Inflammatory macrophage treated with lipopolysaccharide for 1 hour (primary cell): ENCODE measurements around the gene MAIP1.

Experiments used
- DNase-seq, 2 donors: peaks; one replicate each; pipeline ENCODE4 v3.0.0-alpha.2; 2020 to 2022

MAIP1 gene

GRCh38 chr2:199951023-199951422 lies 4.4 kb upstream of the MAIP1 start:
- DNase-seq: no peak

GRCh38 chr2:199955007-199955338 lies 409 bp upstream of the MAIP1 start:
- DNase-seq: peak; percentile 48 to 51

- DNase-seq: peak in 1 of 2 donors; percentile 8
Observed at GRCh38 chr2:199956062-199956380, 639 bp downstream of the MAIP1 start.

- no peak for DNase-seq
Observed at GRCh38 chr2:199958014-199958413, 2.6 kb downstream of the MAIP1 start.

GRCh38 chr2:199962203-199962602 lies 6.8 kb downstream of the MAIP1 start:
- DNase-seq: no peak

GRCh38 chr2:199966405-199966804 lies 11.0 kb downstream of the MAIP1 start:
- no peak for DNase-seq

GRCh38 chr2:199966976-199967375 lies 11.6 kb downstream of the MAIP1 start:
- no peak for DNase-seq

- no peak for DNase-seq
Observed at GRCh38 chr2:199968126-199968525, 12.7 kb downstream of the MAIP1 start.

GRCh38 chr2:199972088-199972626 lies 16.8 kb downstream of the MAIP1 start:
- no peak for DNase-seq

GRCh38 chr2:199973703-199974102 lies 18.3 kb downstream of the MAIP1 start:
- DNase-seq: peak; percentile 9 to 29

- no peak for DNase-seq
Observed at GRCh38 chr2:199975273-199975895, 20.0 kb downstream of the MAIP1 start.

- peak; percentile 72 to 93 for DNase-seq
Observed at GRCh38 chr2:199977984-199978415, 22.6 kb downstream of the MAIP1 start.

GRCh38 chr2:199979398-199979797 lies 24.0 kb downstream of the MAIP1 start:
- DNase-seq: peak; percentile 12 to 35

- DNase-seq: peak; percentile 60 to 96
Observed at GRCh38 chr2:199979832-199980628, 24.6 kb downstream of the MAIP1 start.

GRCh38 chr2:199982126-199982843 lies 26.9 kb downstream of the MAIP1 start:
- no peak for DNase-seq

GRCh38 chr2:199983534-199983933 lies 28.2 kb downstream of the MAIP1 start:
- no peak for DNase-seq

- no peak for DNase-seq
Observed at GRCh38 chr2:199984159-199984558, 28.8 kb downstream of the MAIP1 start.

- DNase-seq: no peak
Observed at GRCh38 chr2:199984755-199985154, 29.4 kb downstream of the MAIP1 start.

- DNase-seq: peak; percentile 71 to 91
Observed at GRCh38 chr2:199985625-199986207, 30.3 kb downstream of the MAIP1 start.

- no peak for DNase-seq
Observed at GRCh38 chr2:199987586-199987985, 32.2 kb downstream of the MAIP1 start.

- DNase-seq: no peak
Observed at GRCh38 chr2:199988151-199988550, 32.8 kb downstream of the MAIP1 start.

GRCh38 chr2:199989822-199990221 lies 34.4 kb downstream of the MAIP1 start:
- DNase-seq: no peak

- DNase-seq: no peak
Observed at GRCh38 chr2:199991691-199992090, 36.3 kb downstream of the MAIP1 start.
